ENCODE results near the gene E2F7.
A peak's percentile ranks its signal among the peaks of the same experiment; 100 is the strongest.

The E2F7 gene

GRCh38 chr12:77016606-77017005 lies 48.8 kb downstream of the E2F7 start:
- H3K27ac ChIP-seq = peak overlapping the region; percentile 50
- TF ChIP-seq CTCF (conservative IDR thresholded peaks at IDR 0.05) = no peak

DNA sequence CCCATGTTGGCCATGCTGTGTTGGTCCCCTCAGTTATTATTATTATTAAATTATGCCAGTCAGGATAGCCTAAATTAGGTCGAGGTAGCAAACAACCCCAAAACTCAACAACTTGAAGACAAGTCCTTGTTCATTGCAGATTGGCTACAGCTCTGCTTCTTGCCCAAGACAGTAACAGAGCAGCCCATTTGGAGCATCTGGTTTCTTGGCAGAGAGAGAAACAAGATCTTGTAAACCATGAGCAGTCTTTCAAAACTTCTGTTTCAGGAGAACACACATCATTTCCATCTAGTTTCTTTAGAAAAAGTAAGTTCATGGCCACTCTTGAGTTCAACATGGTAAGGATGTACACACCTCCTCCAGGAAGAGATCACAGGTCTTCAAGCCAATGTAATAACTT lies 52.3 kb downstream of the E2F7 start:
- no peak overlapping the region for H3K27ac ChIP-seq
- TF ChIP-seq CTCF (conservative IDR thresholded peaks at IDR 0.05) = no peak

DNA sequence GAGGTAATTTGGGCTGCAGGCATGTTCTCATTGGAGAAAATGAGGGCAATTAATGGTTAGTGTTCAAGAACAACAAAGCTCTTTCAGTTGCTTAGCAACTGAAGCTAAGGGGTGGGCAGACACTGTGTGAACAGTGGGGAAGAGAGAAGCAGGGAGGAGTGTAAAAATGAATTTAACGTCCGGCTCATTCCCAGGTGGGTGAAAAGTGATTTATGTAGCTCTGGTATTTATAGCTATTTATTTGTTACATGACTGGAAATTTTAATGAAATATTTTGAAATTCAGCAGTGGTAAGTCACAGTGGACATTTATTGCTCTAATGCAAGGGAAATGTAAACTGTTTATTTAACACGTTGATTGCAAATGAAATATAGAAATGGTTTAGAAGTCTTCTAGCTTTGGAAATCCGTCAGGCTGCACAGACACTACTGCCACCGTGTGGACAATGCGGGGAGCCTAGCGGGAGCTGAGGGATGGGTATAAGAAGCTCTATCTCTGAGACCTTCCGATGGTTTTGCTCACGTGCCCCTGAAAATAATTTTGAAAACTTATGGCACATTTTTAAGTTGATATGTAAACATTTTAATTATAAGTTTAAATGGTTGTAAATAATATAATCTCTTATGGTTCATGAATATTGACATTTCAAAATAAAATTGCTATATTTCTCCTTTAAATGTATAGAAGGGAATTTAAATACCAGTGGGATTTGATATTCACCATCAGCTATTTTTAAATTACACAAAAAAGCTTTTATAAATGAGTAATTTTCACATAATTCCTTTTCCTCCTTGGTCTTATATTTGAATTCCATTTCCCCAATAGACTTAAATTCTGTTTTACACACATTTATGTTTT lies 54.4 kb downstream of the E2F7 start:
- H3K27ac ChIP-seq = peak overlapping the region; percentile 38
- peak; percentile 99 for TF ChIP-seq CTCF (conservative IDR thresholded peaks at IDR 0.05)

- no peak for TF ChIP-seq CTCF (conservative IDR thresholded peaks at IDR 0.05)
- no peak overlapping the region for H3K27ac ChIP-seq
Observed at GRCh38 chr12:77007476-77007875, 57.9 kb downstream of the E2F7 start.

DNA sequence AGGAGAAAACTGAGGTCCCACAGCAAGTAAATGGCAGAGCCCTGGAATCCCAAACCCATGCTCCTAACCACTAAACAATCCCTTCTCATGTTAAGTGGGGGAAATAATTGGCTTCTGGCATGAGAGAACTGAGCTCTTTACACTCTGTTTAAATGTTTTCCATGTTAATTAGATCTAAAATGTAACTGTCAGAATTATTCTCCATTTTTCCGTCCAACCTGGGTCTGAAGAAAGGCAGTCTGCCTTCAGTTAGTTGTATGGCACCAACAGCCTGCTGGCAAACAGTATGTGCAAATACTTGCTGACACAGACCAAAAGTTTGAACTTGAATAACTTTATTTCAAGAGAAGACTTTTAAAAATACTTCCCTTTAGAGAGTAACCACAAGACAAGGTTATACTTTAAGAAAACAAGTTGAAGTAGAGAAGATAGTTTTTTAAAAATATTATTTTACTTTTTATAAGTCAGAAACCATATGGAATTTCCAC lies 59.7 kb downstream of the E2F7 start:
- no peak for TF ChIP-seq CTCF (conservative IDR thresholded peaks at IDR 0.05)
- no peak overlapping the region for H3K27ac ChIP-seq

DNA sequence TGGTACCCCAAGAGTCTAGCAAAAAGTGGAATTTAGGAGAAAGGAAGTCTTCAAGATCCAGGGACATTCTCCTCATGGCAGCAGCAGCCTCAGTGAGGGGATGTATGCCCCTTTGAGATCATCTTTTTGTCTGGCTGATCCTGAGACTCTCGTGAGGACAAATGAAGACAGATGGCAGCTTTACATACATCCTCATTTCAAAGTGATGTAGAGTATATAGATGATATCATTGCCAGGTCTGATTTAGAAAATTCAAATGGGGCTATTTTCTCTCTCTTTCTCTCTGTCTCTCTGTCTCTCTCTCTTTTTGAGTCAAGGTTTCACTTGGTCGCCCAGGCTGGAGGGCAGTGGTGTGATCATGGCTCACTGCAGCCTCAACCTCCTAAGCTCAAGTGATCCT lies 61.5 kb downstream of the E2F7 start:
- no peak for TF ChIP-seq CTCF (conservative IDR thresholded peaks at IDR 0.05)
- H3K27ac ChIP-seq = no peak overlapping the region

DNA sequence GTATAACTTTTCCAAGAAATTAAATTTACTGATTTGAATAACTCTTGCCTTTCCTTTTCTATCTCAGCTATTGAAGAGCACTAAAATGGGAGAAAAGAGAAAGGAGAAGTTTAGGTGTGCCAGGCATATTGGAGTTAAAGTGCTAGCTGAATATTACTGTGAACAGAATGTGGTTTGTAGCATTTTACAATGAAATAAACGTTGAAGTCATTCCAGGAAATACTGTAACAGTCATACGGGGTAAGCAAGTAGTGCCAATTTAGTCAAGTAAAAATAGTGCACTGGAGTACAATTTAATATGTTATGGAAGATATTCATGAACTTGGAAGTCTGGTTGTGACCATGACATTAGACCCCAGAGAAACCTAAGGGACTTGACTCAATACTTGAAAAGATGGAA lies 62.1 kb downstream of the E2F7 start:
- no peak for TF ChIP-seq CTCF (conservative IDR thresholded peaks at IDR 0.05)
- no peak overlapping the region for H3K27ac ChIP-seq
